ENCODE data around the gene HIP1R. TPM values are rescaled to one million over a fixed set of nuclear protein-coding genes. Genes with fewer than 3 reads are reported as not detected.

The HIP1R gene
- total and polyA plus RNA-seq, 8 donors, result 52.1 to 395 (median 89.8) TPM

DNA sequence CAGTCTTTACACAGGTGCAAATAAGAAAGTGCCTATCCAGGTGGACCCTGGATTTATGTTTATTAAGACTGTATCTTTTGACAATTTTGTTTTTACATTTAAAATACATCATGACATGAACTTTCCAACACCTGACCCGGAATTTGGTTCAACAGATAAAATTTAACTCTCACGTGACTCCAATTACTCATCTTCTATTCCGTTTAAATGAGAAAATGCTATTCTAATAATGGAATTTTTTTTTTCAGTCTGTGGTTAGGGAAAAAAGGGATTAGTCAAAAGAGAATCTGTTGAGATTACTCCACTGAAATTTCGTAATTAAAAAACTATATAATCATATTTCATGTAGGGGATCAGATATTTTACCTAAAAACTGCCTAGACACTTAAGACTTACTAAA lies 49.6 kb downstream of the HIP1R start:
- peaks cover 0 to 5% (median 0%) of the 10 kb centered on the region in 4 donors for H3K36me3 ChIP-seq
- H3K4me1 ChIP-seq, result peaks cover 63 to 95% (median 83%) of the 10 kb centered on the region in 4 donors
- TF ChIP-seq POLR2A (IDR thresholded peaks at IDR 0.05) (no peak), POLR2AphosphoS5 (IDR thresholded peaks at IDR 0.05) (no peak), EP300 (IDR thresholded peaks at IDR 0.05) (no peak)
- TF ChIP-seq, protein P1, sequence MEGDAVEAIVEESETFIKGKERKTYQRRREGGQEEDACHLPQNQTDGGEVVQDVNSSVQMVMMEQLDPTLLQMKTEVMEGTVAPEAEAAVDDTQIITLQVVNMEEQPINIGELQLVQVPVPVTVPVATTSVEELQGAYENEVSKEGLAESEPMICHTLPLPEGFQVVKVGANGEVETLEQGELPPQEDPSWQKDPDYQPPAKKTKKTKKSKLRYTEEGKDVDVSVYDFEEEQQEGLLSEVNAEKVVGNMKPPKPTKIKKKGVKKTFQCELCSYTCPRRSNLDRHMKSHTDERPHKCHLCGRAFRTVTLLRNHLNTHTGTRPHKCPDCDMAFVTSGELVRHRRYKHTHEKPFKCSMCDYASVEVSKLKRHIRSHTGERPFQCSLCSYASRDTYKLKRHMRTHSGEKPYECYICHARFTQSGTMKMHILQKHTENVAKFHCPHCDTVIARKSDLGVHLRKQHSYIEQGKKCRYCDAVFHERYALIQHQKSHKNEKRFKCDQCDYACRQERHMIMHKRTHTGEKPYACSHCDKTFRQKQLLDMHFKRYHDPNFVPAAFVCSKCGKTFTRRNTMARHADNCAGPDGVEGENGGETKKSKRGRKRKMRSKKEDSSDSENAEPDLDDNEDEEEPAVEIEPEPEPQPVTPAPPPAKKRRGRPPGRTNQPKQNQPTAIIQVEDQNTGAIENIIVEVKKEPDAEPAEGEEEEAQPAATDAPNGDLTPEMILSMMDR (IDR thresholded peaks at IDR 0.05), result no peak
- DNase-seq, result no peak
- no peaks in the 10 kb centered on the region for H3K27me3 ChIP-seq
- H3K27ac ChIP-seq, result peak overlapping the region in 1 of 5 donors; percentile 25
- no peaks in the 10 kb centered on the region for H3K9me3 ChIP-seq
- H3K4me3 ChIP-seq, result no peak overlapping the region
- WGBS, 5 donors, result 54 to 61% (median 58%) methylated on average over 4 of the region's 4 CpGs
- intact Hi-C loops (cut with DNase I; ENCODE audit: low total_unique reads), result no loop called here

GRCh38 chr12:122886161-122886560 lies 50.9 kb downstream of the HIP1R start:
- no peak for TF ChIP-seq EP300 (IDR thresholded peaks at IDR 0.05)
- TF ChIP-seq, protein P1 (IDR thresholded peaks at IDR 0.05), result no peak
- no peak for TF ChIP-seq POLR2A (IDR thresholded peaks at IDR 0.05)
- no peak for TF ChIP-seq POLR2AphosphoS5 (IDR thresholded peaks at IDR 0.05)
- 86 to 90% (median 88%) methylated on average over 8 of the region's 8 CpGs for whole genome bisulfite sequencing, 5 donors
- H3K4me1 ChIP-seq, result peaks cover 68 to 95% (median 84%) of the 10 kb centered on the region in 4 donors
- H3K9me3 ChIP-seq, result no peaks in the 10 kb centered on the region
- H3K27ac ChIP-seq, result peak overlapping the region; percentile 23 to 99 (median 97)
- no peak overlapping the region for H3K4me3 ChIP-seq
- H3K27me3 ChIP-seq, result no peaks in the 10 kb centered on the region
- intact Hi-C loops (cut with DNase I; ENCODE audit: low total_unique reads), result no loop called here
- DNase-seq, result peak in 1 of 2 donors; percentile 5
- no peaks in the 10 kb centered on the region for H3K36me3 ChIP-seq

DNA sequence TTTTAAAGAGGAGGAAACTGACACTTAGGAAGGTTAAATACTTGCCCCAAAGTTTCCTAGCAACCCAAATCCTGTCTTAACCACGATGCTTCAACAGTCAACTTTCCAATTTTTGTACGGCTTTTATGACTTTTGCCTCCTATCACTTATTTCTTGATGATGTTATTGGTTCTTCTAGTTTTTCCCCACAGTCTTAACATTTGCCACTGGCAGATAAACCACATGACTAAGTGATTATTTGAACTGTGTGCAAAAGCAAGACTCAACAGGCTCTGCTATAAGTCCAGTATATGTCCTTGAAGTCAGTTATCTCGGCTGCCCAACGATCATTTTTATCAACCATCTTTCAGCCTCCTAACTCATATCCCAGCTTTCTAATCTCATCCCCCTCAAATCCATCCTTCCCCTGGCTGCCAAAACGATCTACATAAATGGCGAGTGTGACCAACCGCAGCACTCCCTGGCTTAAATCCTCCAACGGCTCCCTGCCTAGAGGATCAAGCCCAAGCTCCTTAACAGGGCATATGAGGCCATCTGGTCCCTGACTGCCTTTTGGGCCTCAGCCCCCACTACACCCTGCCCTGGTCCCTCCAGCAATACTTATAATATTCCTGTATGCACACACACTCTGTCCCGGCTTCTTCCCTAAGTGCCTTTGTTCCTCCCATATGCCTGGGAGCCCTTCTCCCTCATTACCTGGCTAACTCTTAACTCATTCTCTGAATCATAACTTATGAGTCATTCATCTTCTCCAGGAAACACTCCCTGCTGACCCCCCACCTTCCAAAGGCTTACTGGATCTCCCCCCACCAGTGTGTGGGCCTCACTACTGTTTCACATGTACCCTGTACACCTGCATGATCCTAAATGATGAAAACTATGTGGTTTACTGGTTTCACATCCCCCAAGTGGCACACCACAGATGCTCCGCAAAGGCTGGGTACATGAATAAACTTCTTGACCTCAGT lies 51.9 kb downstream of the HIP1R start:
- peak overlapping the region; percentile 82 to 99 (median 97) for H3K27ac ChIP-seq
- H3K36me3 ChIP-seq, result no peaks in the 10 kb centered on the region
- WGBS, 5 donors, result 40 to 49% (median 46%) methylated on average over 10 of the region's 10 CpGs
- no peaks in the 10 kb centered on the region for H3K9me3 ChIP-seq
- H3K4me1 ChIP-seq, result peaks cover 78 to 95% (median 87%) of the 10 kb centered on the region in 4 donors
- peak in 1 of 3 donors; percentile 45 for TF ChIP-seq POLR2AphosphoS5 (IDR thresholded peaks at IDR 0.05)
- TF ChIP-seq, protein P1 (IDR thresholded peaks at IDR 0.05), result no peak
- DNase-seq, result peak; percentile 46 to 83
- H3K27me3 ChIP-seq, result no peaks in the 10 kb centered on the region
- peak overlapping the region in 1 of 4 donors; percentile 16 for H3K4me3 ChIP-seq
- intact Hi-C loops (cut with DNase I; ENCODE audit: low total_unique reads), result no loop called here

GRCh38 chr12:122887819-122888212 lies 52.6 kb downstream of the HIP1R start:
- TF ChIP-seq POLR2AphosphoS5 (IDR thresholded peaks at IDR 0.05) (no peak), EP300 (IDR thresholded peaks at IDR 0.05) (no peak), POLR2A (IDR thresholded peaks at IDR 0.05) (no peak)
- TF ChIP-seq, protein P1 (IDR thresholded peaks at IDR 0.05), result no peak
- Histone ChIP-seq H3K27ac (peak overlapping the region; percentile 82 to 99 (median 97)), H3K36me3 (no peaks in the 10 kb centered on the region), H3K4me3 (peak overlapping the region in 2 of 4 donors; percentile 17 to 25), H3K4me1 (peaks cover 84 to 95% (median 89%) of the 10 kb centered on the region in 4 donors), H3K9me3 (no peaks in the 10 kb centered on the region), H3K27me3 (no peaks in the 10 kb centered on the region)
- intact Hi-C loops (cut with DNase I; ENCODE audit: low total_unique reads), result no loop called here
- WGBS, 5 donors, result 42 to 55% (median 49%) methylated on average over 5 of the region's 5 CpGs
- peak in 1 of 2 donors; percentile 40 for DNase-seq
